OCI-LY7 (cell line): ENCODE results near the gene OR4F6.
"Not testable (repeated sequence)": the region's sequence is repeated elsewhere in the genome, so short reads cannot be mapped to it uniquely, and the experiment has no call there.

Source experiments
- CTCF ChIP-seq: fragments of 200-600 bp; sonication (generic); conservative IDR thresholded peaks from 2 replicates; pipeline ENCODE4 v1.5.1; 2014; ENCODE audit warnings: mild to moderate bottlenecking, antibody characterized with exemption, low read length, moderate library complexity, mixed read lengths
- EZH2phosphoT487 ChIP-seq: fragments of 200-600 bp; sonication (generic); IDR thresholded peaks from 2 replicates; pipeline ENCODE4 v1.6.1; 2018; ENCODE audit warnings: low read depth, borderline replicate concordance, mild to moderate bottlenecking, mixed run types, antibody characterized with exemption, low read length, moderate library complexity, mixed read lengths

GRCh38 chr15:101788001-101788400 lies 15.3 kb upstream of the OR4F6 start:
- TF ChIP-seq CTCF, EZH2phosphoT487: not testable (repeated sequence)
